ENCODE data around the gene DDX43.
"Not testable (repeated sequence)": the region's sequence is repeated elsewhere in the genome, so short reads cannot be mapped to it uniquely, and the experiment has no call there.

- not testable (repeated sequence) for TF ChIP-seq EP300, CTCF, POLR2A (IDR thresholded peaks at IDR 0.05)
These were observed 13.1 kb upstream of the DDX43 start for GRCh38 chr6:73381531-73381930.

All from tibial nerve (tissue), 4 donors.